Caco-2 (cell line): ENCODE results near the gene SAMD5. TPM values are rescaled to one million over a fixed set of nuclear protein-coding genes. Genes with fewer than 3 reads are reported as not detected.
A peak's percentile ranks its signal among the peaks of the same experiment; 100 is the strongest.

Source experiments
- BruUV-seq: library from RNA; stranded (reverse); fragments of 400-500 nt; replicated peaks from 2 replicates; lab custom pipeline; 2021; lab: Mats Ljungman, UMichigan
- CTCF ChIA-PET: fragments of 300-600 bp; sonication (Branson Sonifier 250); formaldehyde crosslinking; loops from one replicate; lab custom pipeline; 2022; ENCODE audit warnings: antibody characterized with exemption; lab: Charles Lee
- POLR2A ChIA-PET: fragments of 300-600 bp; sonication (Branson Sonifier 250); formaldehyde crosslinking; loops from one replicate; lab custom pipeline; 2022; ENCODE audit warnings: antibody characterized with exemption; lab: Charles Lee
- DNase-seq, 2 experiments: peaks; one replicate each; pipeline versions ENCODE4 v3.0.0 to v3.0.0-alpha.2; 2020 to 2022
- H3K27me3 ChIP-seq: replicated peaks from 2 replicates; pipeline ENCODE4 v1.6.0; 2011; ENCODE audit warnings: low read length; ENCODE audit not compliant: control insufficient read depth, insufficient read depth
- H3K36me3 ChIP-seq: 2 replicates; pipeline ENCODE4 v1.5.1; 2011; ENCODE audit warnings: low read length; ENCODE audit not compliant: control insufficient read depth, insufficient read depth
- H3K4me1 ChIP-seq: fragments of 250-450 bp; sonication (Bioruptor Pico); 2 replicates; pipeline ENCODE4 v1.5.1; 2020; ENCODE audit warnings: mild to moderate bottlenecking
- H3K4me3 ChIP-seq: 2 replicates; pipeline ENCODE4 v1.5.1; 2011; ENCODE audit warnings: low read depth, mild to moderate bottlenecking, control low read depth, low read length
- H3K9me3 ChIP-seq: fragments of 250-450 bp; sonication (Bioruptor Pico); 2 replicates; pipeline ENCODE4 v1.5.1; 2020; ENCODE audit warnings: mild to moderate bottlenecking, moderate library complexity
- H3K27ac Mint-ChIP-seq: one replicate; pipeline ENCODE4 v1.8.0; 2022; ENCODE audit warnings: mixed read lengths; ENCODE audit not compliant: unreplicated experiment
- H3K27me3 Mint-ChIP-seq: one replicate; pipeline ENCODE4 v1.8.0; 2022; ENCODE audit warnings: mixed read lengths; ENCODE audit not compliant: insufficient read depth, unreplicated experiment
- H3K36me3 Mint-ChIP-seq: one replicate; pipeline ENCODE4 v1.8.0; 2022; ENCODE audit warnings: mild to moderate bottlenecking, mixed read lengths; ENCODE audit not compliant: insufficient read depth, unreplicated experiment
- H3K4me1 Mint-ChIP-seq: one replicate; pipeline ENCODE4 v1.8.0; 2022; ENCODE audit warnings: low read depth, mixed read lengths; ENCODE audit not compliant: unreplicated experiment
- H3K4me3 Mint-ChIP-seq: one replicate; pipeline ENCODE4 v1.8.0; 2022; ENCODE audit warnings: mild to moderate bottlenecking, moderate library complexity, mixed read lengths; ENCODE audit not compliant: unreplicated experiment
- H3K9me3 Mint-ChIP-seq: one replicate; pipeline ENCODE4 v1.8.0; 2022; ENCODE audit warnings: mixed read lengths; ENCODE audit not compliant: unreplicated experiment
- intact Hi-C: fragments of 100-400 bp; cut with micrococcal nuclease; formaldehyde crosslinking; loops from one replicate; pipeline ENCODE4 v1.10.0; 2022; ENCODE audit not compliant: unreplicated experiment
- total RNA-seq: library from RNA; stranded (reverse); gene quantifications from 2 replicates; pipeline ENCODE4 v1.2.3, GENCODE V29; 2022
- TF ChIP-seq, protein P1 (sequence below), 2 experiments: fragments of 200-600 bp in 1 of 2; IDR thresholded peaks; 1 replicate in 1 of 2; 2 replicates in 1 of 2; pipeline versions ENCODE4 v1.5.1 to v1.8.0; 2011 to 2022; ENCODE audit warnings: antibody characterized with exemption in 1 of 2, control low read depth in 1 of 2, inconsistent platforms in 1 of 2, low read depth in 1 of 2, low read length in 1 of 2, mild to moderate bottlenecking in 1 of 2, moderate library complexity in 1 of 2; ENCODE audit not compliant: insufficient read depth in 1 of 2, severe bottlenecking in 1 of 2, unreplicated experiment in 1 of 2

The SAMD5 gene
- total RNA-seq, 1 experiment from 2014 or later, result 13.4 TPM

DNA sequence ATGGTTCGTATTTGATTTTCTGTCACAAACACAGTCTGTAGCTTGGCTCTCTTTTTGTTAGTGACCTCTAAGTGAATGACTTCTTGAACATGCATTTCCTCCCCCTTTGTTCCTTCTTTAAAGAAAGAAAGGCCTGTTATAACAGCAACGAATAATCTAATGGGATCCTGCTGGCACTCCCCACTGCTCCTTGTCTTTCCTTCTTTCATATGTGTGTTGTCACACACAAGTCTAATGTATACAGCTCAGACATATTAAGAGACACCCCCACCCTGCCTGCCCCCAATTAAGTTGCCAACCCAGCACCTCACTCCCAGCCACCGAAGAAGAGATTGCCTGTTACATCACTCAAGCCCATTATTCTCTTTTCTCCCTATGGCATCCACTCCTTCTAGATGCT, 4.9 kb upstream of the SAMD5 start:
- no peak overlapping the region for H3K4me3 ChIP-seq
- Mint-ChIP-seq H3K36me3 (no peaks in the 10 kb centered on the region), H3K27me3 (no peaks in the 10 kb centered on the region), H3K27ac (no peak overlapping the region), H3K4me1 (peaks cover 7% of the 10 kb centered on the region), H3K9me3 (no peaks in the 10 kb centered on the region), H3K4me3 (no peak overlapping the region)
- TF ChIP-seq, protein P1, sequence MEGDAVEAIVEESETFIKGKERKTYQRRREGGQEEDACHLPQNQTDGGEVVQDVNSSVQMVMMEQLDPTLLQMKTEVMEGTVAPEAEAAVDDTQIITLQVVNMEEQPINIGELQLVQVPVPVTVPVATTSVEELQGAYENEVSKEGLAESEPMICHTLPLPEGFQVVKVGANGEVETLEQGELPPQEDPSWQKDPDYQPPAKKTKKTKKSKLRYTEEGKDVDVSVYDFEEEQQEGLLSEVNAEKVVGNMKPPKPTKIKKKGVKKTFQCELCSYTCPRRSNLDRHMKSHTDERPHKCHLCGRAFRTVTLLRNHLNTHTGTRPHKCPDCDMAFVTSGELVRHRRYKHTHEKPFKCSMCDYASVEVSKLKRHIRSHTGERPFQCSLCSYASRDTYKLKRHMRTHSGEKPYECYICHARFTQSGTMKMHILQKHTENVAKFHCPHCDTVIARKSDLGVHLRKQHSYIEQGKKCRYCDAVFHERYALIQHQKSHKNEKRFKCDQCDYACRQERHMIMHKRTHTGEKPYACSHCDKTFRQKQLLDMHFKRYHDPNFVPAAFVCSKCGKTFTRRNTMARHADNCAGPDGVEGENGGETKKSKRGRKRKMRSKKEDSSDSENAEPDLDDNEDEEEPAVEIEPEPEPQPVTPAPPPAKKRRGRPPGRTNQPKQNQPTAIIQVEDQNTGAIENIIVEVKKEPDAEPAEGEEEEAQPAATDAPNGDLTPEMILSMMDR (IDR thresholded peaks at IDR 0.05; ENCODE audit: insufficient read depth in 1 of 2, low read depth in 1 of 2, low read length in 1 of 2, severe bottlenecking in 1 of 2, unreplicated experiment in 1 of 2), result no peak
- no peaks in the 10 kb centered on the region; the same call in 1 of the 2 replicates for H3K27me3 ChIP-seq
- intact Hi-C loops, result loop anchor here (10.0 kb wide), 2 partner anchors 271 to 301 kb away; no protein-coding TSS in a partner anchor
- no peak for DNase-seq
- H3K36me3 ChIP-seq, result no peaks in the 10 kb centered on the region
- H3K9me3 ChIP-seq, result no peaks in the 10 kb centered on the region; the same call in 1 of the 2 replicates
- BruUV-seq, result no TSS peak
- POLR2A ChIA-PET, result no interaction called here
- CTCF ChIA-PET, result no interaction called here
- no peaks in the 10 kb centered on the region for H3K4me1 ChIP-seq

- BruUV-seq, result no TSS peak
- Histone ChIP-seq H3K9me3 (no peaks in the 10 kb centered on the region; the same call in 1 of the 2 replicates), H3K4me3 (no peak overlapping the region), H3K4me1 (no peaks in the 10 kb centered on the region), H3K36me3 (no peaks in the 10 kb centered on the region), H3K27me3 (no peaks in the 10 kb centered on the region; the same call in 1 of the 2 replicates)
- Mint-ChIP-seq H3K27ac (no peak overlapping the region), H3K36me3 (no peaks in the 10 kb centered on the region), H3K9me3 (no peaks in the 10 kb centered on the region), H3K27me3 (no peaks in the 10 kb centered on the region), H3K4me3 (no peak overlapping the region), H3K4me1 (peaks cover 9% of the 10 kb centered on the region)
- ChIA-PET CTCF (no interaction called here), POLR2A (no interaction called here)
- DNase-seq, result no peak
- intact Hi-C loops, result loop anchor here (10.0 kb wide), 2 partner anchors 270 to 300 kb away; no protein-coding TSS in a partner anchor
- TF ChIP-seq, protein P1 (IDR thresholded peaks at IDR 0.05; ENCODE audit: insufficient read depth in 1 of 2, low read depth in 1 of 2, low read length in 1 of 2, severe bottlenecking in 1 of 2, unreplicated experiment in 1 of 2), result no peak
Observed at GRCh38 chr6:147504848-147505247, 3.6 kb upstream of the SAMD5 start.

- ChIA-PET POLR2A (no interaction called here), CTCF (interaction anchor here (0.6 to 2.1 kb wide), 8 partner anchors 145 to 746 kb away, joined by 3 to 10 read pairs (median 6); no protein-coding TSS in a partner anchor)
- H3K27me3 ChIP-seq, result no peaks in the 10 kb centered on the region; the same call in 1 of the 2 replicates
- Mint-ChIP-seq H3K9me3 (no peaks in the 10 kb centered on the region), H3K27me3 (no peaks in the 10 kb centered on the region), H3K4me1 (peaks cover 17% of the 10 kb centered on the region), H3K27ac (no peak overlapping the region), H3K4me3 (peak overlapping the region; percentile 87), H3K36me3 (no peaks in the 10 kb centered on the region)
- H3K4me3 ChIP-seq, result peak overlapping the region; percentile 79
- no TSS peak for BruUV-seq
- TF ChIP-seq, protein P1 (IDR thresholded peaks at IDR 0.05; ENCODE audit: insufficient read depth in 1 of 2, low read depth in 1 of 2, low read length in 1 of 2, severe bottlenecking in 1 of 2, unreplicated experiment in 1 of 2), result peak; percentile 82 to 85
- no peaks in the 10 kb centered on the region; the same call in 1 of the 2 replicates for H3K9me3 ChIP-seq
- H3K4me1 ChIP-seq, result peaks cover 8% of the 10 kb centered on the region; the same call in 1 of the 2 replicates
- intact Hi-C loops, result loop anchor here (1.0 to 10.0 kb wide), 8 partner anchors 116 to 744 kb away; no protein-coding TSS in a partner anchor
- no peaks in the 10 kb centered on the region for H3K36me3 ChIP-seq
- DNase-seq, result peak; percentile 68 to 86
Observed at GRCh38 chr6:147506704-147507114, 1.8 kb upstream of the SAMD5 start.
